ENCODE measurements around the gene GSTM3. TPM values are rescaled to one million over a fixed set of nuclear protein-coding genes. Genes with fewer than 3 reads are reported as not detected.

The GSTM3 gene
- total RNA-seq, 2 donors from 2014 or later = 5.6 to 7.8 TPM

- ATAC-seq = no peak
- H3K4me1 Mint-ChIP-seq = no peaks in the 10 kb centered on the region
- no peaks in the 10 kb centered on the region for H3K36me3 Mint-ChIP-seq (ENCODE audit: low read depth)
- no peak overlapping the region for H3K27ac Mint-ChIP-seq
- no peak for DNase-seq
- no peak overlapping the region for H3K4me3 Mint-ChIP-seq
- no peaks in the 10 kb centered on the region for H3K9me3 ChIP-seq (ENCODE audit: control insufficient read depth, low read length, poor library complexity, severe bottlenecking)
- peaks cover 17% of the 10 kb centered on the region for H3K27me3 Mint-ChIP-seq
These were observed 15.3 kb downstream of the GSTM3 start for GRCh38 chr1:109725510-109725909.

- no peak overlapping the region for H3K4me3 Mint-ChIP-seq
- H3K4me1 Mint-ChIP-seq = no peaks in the 10 kb centered on the region
- no peaks in the 10 kb centered on the region for H3K9me3 ChIP-seq (ENCODE audit: control insufficient read depth, low read length, poor library complexity, severe bottlenecking)
- H3K27me3 Mint-ChIP-seq = peaks cover 17% of the 10 kb centered on the region
- DNase-seq = no peak
- no peak for ATAC-seq
- H3K27ac Mint-ChIP-seq = no peak overlapping the region
- H3K36me3 Mint-ChIP-seq (ENCODE audit: low read depth) = no peaks in the 10 kb centered on the region
These were observed 15.9 kb downstream of the GSTM3 start for GRCh38 chr1:109724933-109725332.

GRCh38 chr1:109722908-109723691 is 17.7 kb downstream of the GSTM3 start:
- DNase-seq (no peak), ATAC-seq (no peak)
- H3K36me3 Mint-ChIP-seq (ENCODE audit: low read depth) = no peaks in the 10 kb centered on the region
- H3K9me3 ChIP-seq (ENCODE audit: control insufficient read depth, low read length, poor library complexity, severe bottlenecking) = no peaks in the 10 kb centered on the region
- H3K4me3 Mint-ChIP-seq = no peak overlapping the region
- peak overlapping the region; percentile 34 for H3K27ac Mint-ChIP-seq
- H3K4me1 Mint-ChIP-seq = no peaks in the 10 kb centered on the region
- peaks cover 17% of the 10 kb centered on the region for H3K27me3 Mint-ChIP-seq

GRCh38 chr1:109721971-109722370 is 18.9 kb downstream of the GSTM3 start:
- H3K27ac Mint-ChIP-seq = no peak overlapping the region
- DNase-seq = no peak
- no peaks in the 10 kb centered on the region for H3K9me3 ChIP-seq (ENCODE audit: control insufficient read depth, low read length, poor library complexity, severe bottlenecking)
- peaks cover 2% of the 10 kb centered on the region for H3K36me3 Mint-ChIP-seq (ENCODE audit: low read depth)
- peaks cover 26% of the 10 kb centered on the region for H3K27me3 Mint-ChIP-seq
- no peak overlapping the region for H3K4me3 Mint-ChIP-seq
- ATAC-seq = no peak
- no peaks in the 10 kb centered on the region for H3K4me1 Mint-ChIP-seq

- Mint-ChIP-seq H3K4me1 (no peaks in the 10 kb centered on the region), H3K4me3 (no peak overlapping the region), H3K27ac (no peak overlapping the region), H3K27me3 (peaks cover 31% of the 10 kb centered on the region), H3K36me3 (ENCODE audit: low read depth) (peaks cover 2% of the 10 kb centered on the region)
- DNase-seq (no peak), ATAC-seq (no peak)
- H3K9me3 ChIP-seq (ENCODE audit: control insufficient read depth, low read length, poor library complexity, severe bottlenecking) = no peaks in the 10 kb centered on the region
These were observed 19.8 kb downstream of the GSTM3 start for GRCh38 chr1:109721042-109721441.

- peaks cover 41% of the 10 kb centered on the region for H3K27me3 Mint-ChIP-seq
- H3K36me3 Mint-ChIP-seq (ENCODE audit: low read depth) = peaks cover 2% of the 10 kb centered on the region
- no peaks in the 10 kb centered on the region for H3K9me3 ChIP-seq (ENCODE audit: control insufficient read depth, low read length, poor library complexity, severe bottlenecking)
- H3K4me3 Mint-ChIP-seq = no peak overlapping the region
- DNase-seq = no peak
- ATAC-seq = no peak
- no peaks in the 10 kb centered on the region for H3K4me1 Mint-ChIP-seq
- H3K27ac Mint-ChIP-seq = no peak overlapping the region
These were observed 21.5 kb downstream of the GSTM3 start for GRCh38 chr1:109719337-109719837.

GRCh38 chr1:109718495-109718894 is 22.3 kb downstream of the GSTM3 start:
- no peaks in the 10 kb centered on the region for H3K4me1 Mint-ChIP-seq

GRCh38 chr1:109717729-109718128 is 23.1 kb downstream of the GSTM3 start:
- DNase-seq = no peak
- H3K9me3 ChIP-seq (ENCODE audit: control insufficient read depth, low read length, poor library complexity, severe bottlenecking) = no peaks in the 10 kb centered on the region
- Mint-ChIP-seq H3K36me3 (ENCODE audit: low read depth) (peaks cover 2% of the 10 kb centered on the region), H3K27ac (no peak overlapping the region), H3K27me3 (peaks cover 52% of the 10 kb centered on the region), H3K4me3 (no peak overlapping the region), H3K4me1 (no peaks in the 10 kb centered on the region)
- ATAC-seq = no peak

More at GRCh38 chr1:109718495-109718894, 22.3 kb downstream of the GSTM3 start:
- no peak overlapping the region for H3K27ac Mint-ChIP-seq
- no peak for DNase-seq
- no peak for ATAC-seq
- H3K9me3 ChIP-seq (ENCODE audit: control insufficient read depth, low read length, poor library complexity, severe bottlenecking) = no peaks in the 10 kb centered on the region
- peaks cover 2% of the 10 kb centered on the region for H3K36me3 Mint-ChIP-seq (ENCODE audit: low read depth)
- H3K4me3 Mint-ChIP-seq = no peak overlapping the region
- peaks cover 49% of the 10 kb centered on the region for H3K27me3 Mint-ChIP-seq

GRCh38 chr1:109716570-109717090 is 24.2 kb downstream of the GSTM3 start:
- Mint-ChIP-seq H3K4me1 (no peaks in the 10 kb centered on the region), H3K27ac (no peak overlapping the region), H3K36me3 (ENCODE audit: low read depth) (peaks cover 2% of the 10 kb centered on the region), H3K4me3 (no peak overlapping the region), H3K27me3 (peaks cover 52% of the 10 kb centered on the region)
- H3K9me3 ChIP-seq (ENCODE audit: control insufficient read depth, low read length, poor library complexity, severe bottlenecking) = no peaks in the 10 kb centered on the region
- ATAC-seq = no peak
- no peak for DNase-seq

GRCh38 chr1:109716121-109716520 is 24.7 kb downstream of the GSTM3 start:
- no peak for ATAC-seq
- no peaks in the 10 kb centered on the region for H3K9me3 ChIP-seq (ENCODE audit: control insufficient read depth, low read length, poor library complexity, severe bottlenecking)
- no peak for DNase-seq
- Mint-ChIP-seq H3K27me3 (peaks cover 52% of the 10 kb centered on the region), H3K4me1 (no peaks in the 10 kb centered on the region), H3K4me3 (no peak overlapping the region), H3K27ac (no peak overlapping the region), H3K36me3 (ENCODE audit: low read depth) (peaks cover 2% of the 10 kb centered on the region)

- H3K9me3 ChIP-seq (ENCODE audit: control insufficient read depth, low read length, poor library complexity, severe bottlenecking) = no peaks in the 10 kb centered on the region
- DNase-seq (no peak), ATAC-seq (no peak)
- no peak overlapping the region for H3K27ac Mint-ChIP-seq
- H3K4me3 Mint-ChIP-seq = no peak overlapping the region
- H3K36me3 Mint-ChIP-seq (ENCODE audit: low read depth) = peaks cover 2% of the 10 kb centered on the region
- H3K4me1 Mint-ChIP-seq = no peaks in the 10 kb centered on the region
- H3K27me3 Mint-ChIP-seq = peaks cover 52% of the 10 kb centered on the region
These were observed 26.0 kb downstream of the GSTM3 start for GRCh38 chr1:109714661-109715372.

- ATAC-seq (no peak), DNase-seq (no peak)
- peaks cover 2% of the 10 kb centered on the region for H3K36me3 Mint-ChIP-seq (ENCODE audit: low read depth)
- no peaks in the 10 kb centered on the region for H3K9me3 ChIP-seq (ENCODE audit: control insufficient read depth, low read length, poor library complexity, severe bottlenecking)
- H3K4me3 Mint-ChIP-seq = no peak overlapping the region
- H3K27me3 Mint-ChIP-seq = peaks cover 52% of the 10 kb centered on the region
- H3K27ac Mint-ChIP-seq = no peak overlapping the region
- H3K4me1 Mint-ChIP-seq = no peaks in the 10 kb centered on the region
These were observed 27.2 kb downstream of the GSTM3 start for GRCh38 chr1:109713636-109714035.

- DNase-seq (no peak), ATAC-seq (no peak)
- no peak overlapping the region for H3K27ac Mint-ChIP-seq
- H3K27me3 Mint-ChIP-seq = peaks cover 42% of the 10 kb centered on the region
- no peaks in the 10 kb centered on the region for H3K36me3 Mint-ChIP-seq (ENCODE audit: low read depth)
- no peaks in the 10 kb centered on the region for H3K4me1 Mint-ChIP-seq
- no peaks in the 10 kb centered on the region for H3K9me3 ChIP-seq (ENCODE audit: control insufficient read depth, low read length, poor library complexity, severe bottlenecking)
- H3K4me3 Mint-ChIP-seq = peak overlapping the region; percentile 28
These were observed 28.4 kb downstream of the GSTM3 start for GRCh38 chr1:109712321-109712864.
